Measurements from ENCODE around the gene POTEI.
"Not testable (repeated sequence)": the region's sequence is repeated elsewhere in the genome, so short reads cannot be mapped to it uniquely, and the experiment has no call there.

POTEI gene

GRCh38 chr2:130509228-130509627 is at the start of gene POTEI:
Gene POTEI, minus strand, starts transcription at chr2:130509328. Its CDS starts 93 bp downstream, at chr2:130509235.
- DNase-seq (ENCODE audit: low spot score); in situ Hi-C loops (cut with MboI; ENCODE audit: low pct_unique_long_range_greater_than_20kb, low sequenced_read_pairs, unreplicated experiment): not testable (repeated sequence)

DNA sequence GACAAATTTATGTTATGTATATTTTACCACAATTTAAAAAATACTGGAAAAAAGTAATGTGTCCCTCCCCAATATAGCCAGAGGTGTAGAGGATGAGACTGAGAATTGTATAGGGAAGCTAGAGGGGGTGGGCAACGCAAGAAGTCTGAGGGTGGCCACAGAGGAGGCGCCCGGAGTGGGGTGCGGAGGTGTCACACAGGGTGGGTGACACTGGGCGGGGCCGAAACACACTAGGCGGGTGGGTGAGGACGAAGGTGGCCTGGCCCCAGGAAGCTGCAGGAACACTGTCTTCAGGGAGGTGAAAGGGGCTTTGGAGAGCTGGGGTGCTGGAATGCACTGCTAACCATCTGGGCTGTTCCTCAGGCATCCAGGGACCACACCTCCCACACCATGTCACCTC is 47.3 kb upstream of the POTEI start:
- DNase-seq (ENCODE audit: low spot score): not testable (repeated sequence)

DNA sequence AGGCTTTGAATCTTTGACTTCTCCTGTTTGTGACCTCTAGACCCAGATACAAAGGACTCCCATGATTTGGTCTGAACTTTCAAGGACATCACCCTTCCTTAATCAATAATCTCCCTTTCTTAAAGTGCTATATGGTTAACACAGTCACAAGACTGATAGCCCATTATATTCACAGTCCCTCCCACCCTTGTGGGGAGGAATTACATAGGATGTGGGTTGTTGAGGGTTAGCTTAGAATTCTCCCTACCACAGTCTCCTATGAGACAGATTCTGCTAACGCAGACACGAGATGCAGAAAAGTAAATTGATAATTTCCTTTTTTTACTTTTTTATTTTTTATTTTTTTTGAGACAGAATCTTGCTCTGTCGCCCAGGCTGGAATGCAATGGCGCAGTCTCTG is 45.0 kb upstream of the POTEI start:
- in situ Hi-C loops (cut with MboI; ENCODE audit: low pct_unique_long_range_greater_than_20kb, low sequenced_read_pairs, unreplicated experiment); DNase-seq (ENCODE audit: low spot score): not testable (repeated sequence)

More for the DNA sequence above, 47.3 kb upstream of the POTEI start:
- in situ Hi-C loops (cut with MboI; ENCODE audit: low pct_unique_long_range_greater_than_20kb, low sequenced_read_pairs, unreplicated experiment): not testable (repeated sequence)

- DNase-seq (ENCODE audit: low spot score); in situ Hi-C loops (cut with MboI; ENCODE audit: low pct_unique_long_range_greater_than_20kb, low sequenced_read_pairs, unreplicated experiment): not testable (repeated sequence)
These were observed 40.3 kb upstream of the POTEI start for GRCh38 chr2:130549475-130549874.

DNA sequence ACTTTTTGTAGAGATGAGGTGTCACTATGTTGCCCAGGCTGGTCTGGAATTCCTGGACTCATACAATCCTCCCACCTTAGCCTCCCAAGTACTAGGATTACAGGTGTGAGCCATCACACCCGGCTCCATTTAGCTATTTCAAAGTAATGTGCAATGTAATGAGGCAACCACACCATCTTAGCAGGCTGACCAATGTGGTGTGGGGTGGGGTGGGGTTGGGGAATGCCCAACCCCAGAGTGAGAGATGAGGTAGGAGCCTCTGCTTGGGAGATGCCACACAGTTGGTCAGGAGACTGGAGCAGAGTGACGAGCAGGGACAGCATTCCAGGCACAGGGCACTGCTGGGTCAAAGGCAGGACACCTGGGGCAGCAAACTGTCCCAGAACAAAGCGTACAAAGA is 39.3 kb upstream of the POTEI start:
- in situ Hi-C loops (cut with MboI; ENCODE audit: low pct_unique_long_range_greater_than_20kb, low sequenced_read_pairs, unreplicated experiment); DNase-seq (ENCODE audit: low spot score): not testable (repeated sequence)

DNA sequence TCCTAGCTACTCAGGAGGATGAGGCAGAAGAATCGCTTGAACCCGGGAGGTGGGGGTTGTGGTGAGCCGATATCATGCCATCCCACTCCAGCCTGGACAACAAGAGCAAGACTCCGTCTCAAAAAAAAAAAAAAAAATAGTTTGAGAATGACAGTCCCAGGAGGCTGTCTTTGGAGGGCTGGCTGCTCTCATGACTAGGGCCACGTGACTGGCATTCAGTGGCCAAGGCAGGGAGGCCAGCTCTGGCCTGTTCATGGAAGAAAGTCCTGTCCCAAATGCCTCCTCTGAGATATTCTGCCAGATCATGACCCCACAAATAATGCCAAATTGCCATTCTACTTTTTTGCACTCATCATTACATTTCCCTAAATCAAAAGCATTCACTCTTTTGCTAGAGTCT is 35.9 kb upstream of the POTEI start:
- in situ Hi-C loops (cut with MboI; ENCODE audit: low pct_unique_long_range_greater_than_20kb, low sequenced_read_pairs, unreplicated experiment); DNase-seq (ENCODE audit: low spot score): not testable (repeated sequence)

- in situ Hi-C loops (cut with MboI; ENCODE audit: low pct_unique_long_range_greater_than_20kb, low sequenced_read_pairs, unreplicated experiment); DNase-seq (ENCODE audit: low spot score): not testable (repeated sequence)
These were observed 34.8 kb upstream of the POTEI start for GRCh38 chr2:130543785-130544528.

DNA sequence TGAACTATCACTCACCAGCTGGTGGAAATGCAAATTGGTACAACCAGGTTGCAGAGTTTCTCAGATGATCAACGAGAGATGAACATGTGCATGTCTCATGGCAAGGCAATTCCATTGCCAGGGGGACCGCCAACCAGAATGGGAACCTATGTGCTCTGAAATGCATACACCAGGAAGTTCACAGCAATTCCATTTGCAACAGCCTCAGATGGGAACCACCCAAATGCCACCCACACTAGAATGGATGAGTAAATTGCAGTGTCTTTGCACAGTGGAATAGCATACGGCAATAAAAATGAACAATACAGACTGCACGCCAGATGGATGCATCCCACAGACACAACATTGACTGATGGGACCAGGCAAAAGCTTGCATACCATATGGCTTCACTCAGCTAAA is 33.7 kb upstream of the POTEI start:
- DNase-seq (ENCODE audit: low spot score); in situ Hi-C loops (cut with MboI; ENCODE audit: low pct_unique_long_range_greater_than_20kb, low sequenced_read_pairs, unreplicated experiment): not testable (repeated sequence)

- DNase-seq (ENCODE audit: low spot score); in situ Hi-C loops (cut with MboI; ENCODE audit: low pct_unique_long_range_greater_than_20kb, low sequenced_read_pairs, unreplicated experiment): not testable (repeated sequence)
These were observed 29.1 kb upstream of the POTEI start for GRCh38 chr2:130538271-130538670.

- in situ Hi-C loops (cut with MboI; ENCODE audit: low pct_unique_long_range_greater_than_20kb, low sequenced_read_pairs, unreplicated experiment); DNase-seq (ENCODE audit: low spot score): not testable (repeated sequence)
These were observed 27.5 kb upstream of the POTEI start for GRCh38 chr2:130536654-130537053.

GRCh38 chr2:130531672-130532071 is 22.5 kb upstream of the POTEI start:
- in situ Hi-C loops (cut with MboI; ENCODE audit: low pct_unique_long_range_greater_than_20kb, low sequenced_read_pairs, unreplicated experiment); DNase-seq (ENCODE audit: low spot score): not testable (repeated sequence)

- DNase-seq (ENCODE audit: low spot score); in situ Hi-C loops (cut with MboI; ENCODE audit: low pct_unique_long_range_greater_than_20kb, low sequenced_read_pairs, unreplicated experiment): not testable (repeated sequence)
These were observed 22.1 kb upstream of the POTEI start for GRCh38 chr2:130531225-130531624.

GRCh38 chr2:130530212-130530611 is 21.1 kb upstream of the POTEI start:
- DNase-seq (ENCODE audit: low spot score); in situ Hi-C loops (cut with MboI; ENCODE audit: low pct_unique_long_range_greater_than_20kb, low sequenced_read_pairs, unreplicated experiment): not testable (repeated sequence)

GRCh38 chr2:130529545-130529944 is 20.4 kb upstream of the POTEI start:
- DNase-seq (ENCODE audit: low spot score); in situ Hi-C loops (cut with MboI; ENCODE audit: low pct_unique_long_range_greater_than_20kb, low sequenced_read_pairs, unreplicated experiment): not testable (repeated sequence)

GRCh38 chr2:130527365-130527967 is 18.3 kb upstream of the POTEI start:
- in situ Hi-C loops (cut with MboI; ENCODE audit: low pct_unique_long_range_greater_than_20kb, low sequenced_read_pairs, unreplicated experiment); DNase-seq (ENCODE audit: low spot score): not testable (repeated sequence)

DNA sequence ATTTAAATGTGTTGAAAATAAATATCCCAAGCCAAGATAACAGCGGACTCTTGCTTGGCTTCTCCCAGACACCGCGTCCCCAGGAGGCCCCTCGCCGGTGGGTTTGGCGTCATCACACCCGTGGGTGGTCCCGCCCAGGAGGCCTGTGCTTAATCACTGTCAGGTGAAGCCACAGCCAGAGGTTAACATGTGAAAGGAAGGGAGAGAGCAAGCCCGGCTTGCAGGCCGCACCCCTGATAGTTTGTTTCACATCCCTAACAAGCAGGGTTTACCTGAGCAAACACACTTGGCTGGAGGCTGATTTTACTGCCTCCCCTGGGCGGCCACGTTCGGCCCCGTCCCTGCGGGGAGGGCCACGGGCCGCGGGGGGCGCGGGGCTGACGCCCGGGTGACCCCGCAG is 13.3 kb upstream of the POTEI start:
- DNase-seq (ENCODE audit: low spot score); in situ Hi-C loops (cut with MboI; ENCODE audit: low pct_unique_long_range_greater_than_20kb, low sequenced_read_pairs, unreplicated experiment): not testable (repeated sequence)

- in situ Hi-C loops (cut with MboI; ENCODE audit: low pct_unique_long_range_greater_than_20kb, low sequenced_read_pairs, unreplicated experiment); DNase-seq (ENCODE audit: low spot score): not testable (repeated sequence)
These were observed 11.9 kb upstream of the POTEI start, which contains the start of gene CFC1B for GRCh38 chr2:130520992-130521391. Gene CFC1B, plus strand, starts transcription at chr2:130521222. Its CDS starts 263 bp downstream, at chr2:130521485.

DNA sequence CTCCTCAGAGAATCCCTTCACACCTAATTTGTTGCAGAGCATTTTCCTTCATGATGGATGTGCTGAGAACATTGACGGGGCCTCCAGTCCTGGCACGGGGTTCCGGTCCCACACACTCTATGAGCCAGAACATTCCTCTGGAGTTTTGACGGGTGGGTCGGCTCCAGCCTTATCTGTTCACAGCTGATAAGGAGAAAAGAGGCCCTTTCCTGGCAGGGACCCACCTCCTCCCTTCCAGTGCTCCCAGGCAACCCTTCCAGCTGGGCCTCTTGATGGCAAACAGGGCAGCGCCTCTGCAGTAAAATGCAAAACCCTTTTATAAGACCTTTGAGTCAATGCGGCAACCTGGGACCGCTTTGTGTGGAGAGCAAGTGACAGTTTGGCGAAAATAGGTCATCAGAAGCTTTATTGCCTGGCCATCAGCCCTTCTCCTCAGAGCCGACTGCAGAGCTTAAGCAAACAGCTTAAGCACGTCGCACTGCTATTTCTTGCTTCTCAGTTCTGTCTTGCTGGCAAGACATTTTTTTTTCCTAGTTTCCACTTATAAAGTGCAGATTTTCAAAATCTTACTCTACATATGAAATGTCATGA is 9.5 kb upstream of the POTEI start:
- DNase-seq (ENCODE audit: low spot score); in situ Hi-C loops (cut with MboI; ENCODE audit: low pct_unique_long_range_greater_than_20kb, low sequenced_read_pairs, unreplicated experiment): not testable (repeated sequence)

Measured in GM13977 (cell line).